ENCODE results near the gene VILL.
"Not testable (repeated sequence)": the region's sequence is repeated elsewhere in the genome, so short reads cannot be mapped to it uniquely, and the experiment has no call there.

Gene VILL

GRCh38 chr3:38039899-38040261 is 49.3 kb downstream of the VILL start:
- DNase-seq, result peak; percentile 66

- no peak for DNase-seq
Observed at GRCh38 chr3:38040401-38040800, 49.8 kb downstream of the VILL start.

- DNase-seq, result no peak
Observed at GRCh38 chr3:38043486-38043885, 52.9 kb downstream of the VILL start.

GRCh38 chr3:38046027-38046426 is 55.4 kb downstream of the VILL start:
- no peak for DNase-seq

- no peak for DNase-seq
Observed at GRCh38 chr3:38046821-38047220, 56.2 kb downstream of the VILL start.

- DNase-seq, result no peak
Observed at GRCh38 chr3:38047896-38048295, 57.3 kb downstream of the VILL start.

- no peak for DNase-seq
Observed at GRCh38 chr3:38049358-38050126, 59.0 kb downstream of the VILL start.

- no peak for DNase-seq
Observed at GRCh38 chr3:38051131-38051530, 60.5 kb downstream of the VILL start.

GRCh38 chr3:38053286-38053685 is 62.7 kb downstream of the VILL start:
- not testable (repeated sequence) for DNase-seq

- DNase-seq, result not testable (repeated sequence)
Observed at GRCh38 chr3:38053813-38054498, 63.4 kb downstream of the VILL start.

GRCh38 chr3:38054499-38055001 is 64.0 kb downstream of the VILL start:
- no peak for DNase-seq

Data from hematopoietic multipotent progenitor cell treated with erythropoietin and hydrocortisone succinate and interleukin-3 and kit ligand, for 8 days (in vitro differentiated cells).